GM12801 (cell line): ENCODE data around the gene RNF207.

Experiments used
- CTCF ChIP-seq: IDR thresholded peaks from one replicate; pipeline ENCODE4 v1.5.1; 2011; ENCODE audit warnings: control low read depth; ENCODE audit not compliant: insufficient read length; ENCODE audit errors: extremely low read depth

Gene RNF207

GRCh38 chr1:6241887-6242740 is 36.2 kb downstream of the RNF207 start:
- no peak for TF ChIP-seq CTCF

GRCh38 chr1:6243053-6243834 is 37.3 kb downstream of the RNF207 start:
- TF ChIP-seq CTCF = no peak

- TF ChIP-seq CTCF = no peak
Observed at GRCh38 chr1:6243993-6244392, 38.1 kb downstream of the RNF207 start, which contains the start of gene HES3. Gene HES3, plus strand, starts transcription at chr1:6244179. Its CDS starts 187 bp downstream, at chr1:6244366.

GRCh38 chr1:6244401-6245049 is 38.6 kb downstream of the RNF207 start:
- TF ChIP-seq CTCF = no peak

GRCh38 chr1:6245086-6245868 is 39.4 kb downstream of the RNF207 start:
- TF ChIP-seq CTCF = no peak

GRCh38 chr1:6245869-6246496 is 40.1 kb downstream of the RNF207 start:
- no peak for TF ChIP-seq CTCF
